NCI-H526 treated with DMSO at 0.1 percent for 48 hours (cell line): ENCODE data around the gene P2RY6.

Source experiments
- DNase-seq: peaks from one replicate; lab custom pipeline; 2025; lab: John Stamatoyannopoulos, UW

Gene P2RY6

DNA sequence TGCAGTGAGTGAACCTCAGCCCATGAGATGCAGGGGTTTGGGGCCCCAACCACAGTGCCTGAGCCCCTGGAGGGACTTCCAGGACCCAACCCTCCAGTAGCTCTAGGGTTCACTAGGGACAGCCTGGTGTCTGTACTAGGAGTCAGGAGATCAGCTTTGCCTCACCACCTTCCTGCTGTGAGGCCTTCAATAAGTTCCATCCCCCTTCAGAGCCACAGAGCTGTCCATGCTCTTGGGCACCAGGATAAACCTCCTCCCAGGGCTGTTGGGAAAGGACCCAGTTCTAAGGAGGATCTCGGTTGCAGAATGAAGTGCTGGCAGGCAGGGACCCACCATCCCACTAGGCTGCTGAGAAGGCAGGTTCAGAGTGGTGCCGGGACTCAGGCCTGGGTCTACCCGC is 45.7 kb downstream of the P2RY6 start:
- no peak for DNase-seq

DNA sequence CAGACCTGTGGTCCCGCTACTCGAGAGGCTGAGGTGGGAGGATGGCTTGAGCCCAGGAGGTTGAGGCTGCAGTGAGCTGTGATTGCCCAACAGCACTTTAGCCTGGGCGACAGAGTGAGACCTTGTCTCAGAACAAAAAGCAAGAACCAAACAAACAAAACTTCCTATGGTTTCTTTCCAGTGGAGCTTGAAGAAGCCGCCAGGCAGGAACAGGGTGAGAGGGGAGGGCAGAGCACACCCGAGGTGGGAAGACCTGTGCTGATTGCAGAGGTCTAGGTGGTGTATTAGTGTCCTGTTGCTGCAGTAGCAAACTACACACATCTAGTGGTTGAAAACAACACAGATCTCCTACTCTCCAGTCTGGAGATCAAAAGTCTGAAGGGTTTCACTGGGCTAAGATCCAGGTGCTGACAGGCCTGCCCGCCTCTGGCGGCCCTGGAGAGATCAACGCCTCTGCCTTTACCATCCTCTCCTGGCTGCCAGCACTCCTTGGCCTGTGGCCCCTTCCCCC is 46.4 kb downstream of the P2RY6 start:
- DNase-seq, result no peak

DNA sequence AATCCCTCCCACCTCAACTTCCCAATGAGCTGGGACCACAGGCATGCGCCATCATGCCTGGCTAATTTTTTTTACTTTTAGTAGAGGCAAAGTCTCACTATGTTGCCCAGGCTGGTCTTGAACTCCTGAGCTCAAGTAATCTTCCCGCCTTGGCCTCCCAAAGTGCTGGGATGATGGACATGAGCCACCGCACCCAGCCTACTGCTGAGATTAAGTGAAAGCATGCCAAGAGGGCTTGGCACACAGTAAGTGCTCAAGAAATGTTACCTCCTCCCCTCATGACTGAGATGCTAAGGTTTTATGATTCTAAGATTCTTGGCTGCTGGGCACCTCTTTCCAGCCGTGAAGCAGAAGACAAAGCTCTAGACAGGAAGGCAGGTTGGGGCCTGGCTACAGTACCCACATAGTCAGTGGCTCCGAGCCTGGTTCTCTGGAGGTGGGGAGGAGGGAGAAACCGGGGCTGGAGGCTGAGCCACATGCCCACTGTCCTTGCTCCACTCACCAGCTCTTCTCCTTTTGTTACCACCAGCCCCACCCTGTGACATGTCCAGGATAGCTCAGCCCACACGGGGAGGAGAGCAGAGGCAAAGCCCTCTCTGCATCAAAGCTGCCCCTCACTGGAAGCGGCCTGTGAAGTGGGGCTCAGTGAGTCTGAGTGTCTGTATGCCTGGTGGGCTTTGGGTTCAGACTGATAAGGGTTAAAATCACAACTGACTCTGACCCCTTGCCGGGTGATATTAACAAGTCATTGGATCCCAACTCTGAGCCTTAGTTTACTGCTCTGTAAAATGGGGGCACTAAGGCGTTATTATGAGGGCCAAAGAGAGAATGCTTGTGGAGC is 48.8 kb downstream of the P2RY6 start:
- no peak for DNase-seq

DNA sequence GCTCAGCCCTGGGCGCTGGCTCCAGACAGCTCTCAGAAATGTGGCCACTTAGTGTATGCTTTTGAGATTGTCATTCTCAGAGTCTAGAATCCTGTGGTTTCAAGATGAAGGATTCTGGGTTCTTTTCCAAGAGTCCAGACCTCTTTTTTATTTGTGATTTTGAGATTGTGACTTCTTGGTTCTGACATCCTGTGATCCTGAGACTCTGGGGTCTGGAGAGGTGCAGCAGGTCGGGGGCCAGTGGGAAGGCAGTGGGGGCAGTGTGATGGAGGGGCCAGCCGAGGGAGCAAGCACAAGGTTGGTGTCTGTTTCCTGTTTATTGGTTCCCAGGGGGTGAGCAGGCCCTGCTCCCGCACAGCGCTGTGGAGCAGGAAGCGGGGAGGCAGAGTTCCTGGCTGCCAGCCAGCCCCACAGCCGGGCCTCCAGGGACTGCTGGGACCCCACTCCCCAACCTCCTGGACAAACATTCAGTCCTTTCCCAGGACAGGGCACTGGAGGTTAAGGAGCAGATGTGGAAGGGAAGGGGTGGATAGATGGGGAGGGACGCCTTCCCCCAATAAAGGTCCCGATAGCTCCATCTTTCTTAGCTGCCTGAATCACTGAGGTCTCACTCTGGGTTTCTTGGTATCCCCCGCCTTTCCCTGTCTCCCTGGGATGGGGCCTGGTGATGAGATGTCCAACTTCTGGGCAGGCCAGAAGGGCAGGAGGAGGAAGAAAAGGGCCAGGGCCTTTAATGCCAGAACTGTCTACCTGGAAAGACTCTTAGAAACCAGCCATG is 49.7 kb downstream of the P2RY6 start:
- DNase-seq, result no peak

DNA sequence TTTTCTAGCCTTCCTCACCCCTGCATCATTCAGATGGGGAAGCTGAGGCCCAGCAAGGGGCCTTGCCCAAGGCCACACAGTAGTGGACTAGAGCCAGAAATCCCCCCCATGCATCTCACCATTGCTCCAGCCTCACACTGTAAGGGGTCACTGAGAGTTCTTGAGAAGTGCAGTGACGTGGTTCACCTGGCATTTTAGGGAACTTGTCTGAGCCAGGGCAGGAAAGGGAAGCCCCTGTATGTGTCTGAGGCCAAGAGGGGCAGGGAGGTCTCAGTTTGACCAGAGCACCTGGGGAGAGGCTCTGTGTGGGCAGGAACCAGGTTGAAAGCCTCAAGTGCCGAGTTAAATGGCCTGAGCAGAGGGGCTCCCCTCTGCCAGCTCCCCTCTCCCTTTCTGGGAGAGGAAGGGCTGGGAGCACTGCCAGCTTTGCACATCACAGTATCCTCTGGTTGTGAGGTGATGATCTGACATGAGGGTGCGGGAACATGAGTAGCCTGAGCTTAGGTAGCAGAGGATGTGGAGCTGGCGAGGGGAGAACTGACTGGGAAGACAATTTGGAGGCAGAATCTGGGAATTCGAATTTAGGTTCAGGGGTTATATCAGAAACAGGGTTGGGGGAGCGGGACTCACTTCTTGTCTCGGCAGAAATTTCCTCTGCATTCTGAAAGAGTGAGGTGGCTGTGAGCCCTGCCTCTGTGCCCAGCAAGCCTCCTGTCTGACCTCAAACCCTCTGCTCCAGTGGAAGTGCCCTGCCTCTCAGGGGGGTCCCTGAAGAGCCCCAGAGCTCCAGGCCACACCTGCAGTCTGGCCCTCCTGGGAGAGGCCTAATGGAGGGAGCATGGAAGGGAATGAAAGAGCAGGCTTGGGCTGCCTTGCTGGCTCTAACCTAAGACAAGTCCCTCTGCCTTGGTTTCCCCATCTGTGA is 50.5 kb downstream of the P2RY6 start:
- DNase-seq, result no peak

DNA sequence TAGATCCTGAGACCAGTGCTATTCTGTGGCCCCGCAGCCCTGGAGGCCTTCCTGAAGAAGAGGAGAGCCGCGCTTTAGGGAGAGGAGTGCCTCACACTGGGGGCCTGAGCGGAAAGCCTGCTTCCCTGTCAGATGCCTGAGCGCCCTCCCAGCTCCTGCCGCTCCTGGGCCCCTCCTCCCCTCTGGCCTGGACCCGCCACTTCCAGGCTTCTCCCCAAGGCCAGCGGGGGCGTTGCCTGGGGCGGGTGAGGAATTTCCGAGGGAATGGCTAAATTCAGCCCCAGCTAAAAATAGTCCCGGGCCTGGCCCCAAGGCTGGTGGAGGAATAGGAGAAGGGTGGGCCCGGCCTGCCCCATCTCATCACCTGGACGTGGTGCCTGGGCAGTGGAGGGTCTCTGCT is 51.3 kb downstream of the P2RY6 start:
- no peak for DNase-seq

DNA sequence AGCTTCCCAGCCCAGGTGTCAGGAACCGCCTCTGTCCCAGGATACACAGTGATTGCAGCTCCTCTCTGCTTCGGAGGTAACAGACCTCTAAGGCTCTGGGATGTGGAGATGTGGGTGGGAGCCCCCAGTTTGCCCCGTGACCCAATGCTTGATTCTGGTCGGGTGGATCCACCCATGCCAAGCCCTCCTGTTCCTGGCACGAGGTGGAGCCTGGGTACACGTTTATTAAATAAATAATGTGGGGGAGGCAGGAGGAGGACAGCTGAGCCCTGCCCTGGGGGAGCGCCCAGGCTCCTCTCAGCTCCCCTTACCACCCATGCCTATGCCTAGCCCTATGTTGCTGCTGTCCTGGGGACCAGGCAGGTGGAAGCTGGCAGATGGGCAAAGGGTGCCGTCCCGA is 52.0 kb downstream of the P2RY6 start:
- DNase-seq, result no peak

DNA sequence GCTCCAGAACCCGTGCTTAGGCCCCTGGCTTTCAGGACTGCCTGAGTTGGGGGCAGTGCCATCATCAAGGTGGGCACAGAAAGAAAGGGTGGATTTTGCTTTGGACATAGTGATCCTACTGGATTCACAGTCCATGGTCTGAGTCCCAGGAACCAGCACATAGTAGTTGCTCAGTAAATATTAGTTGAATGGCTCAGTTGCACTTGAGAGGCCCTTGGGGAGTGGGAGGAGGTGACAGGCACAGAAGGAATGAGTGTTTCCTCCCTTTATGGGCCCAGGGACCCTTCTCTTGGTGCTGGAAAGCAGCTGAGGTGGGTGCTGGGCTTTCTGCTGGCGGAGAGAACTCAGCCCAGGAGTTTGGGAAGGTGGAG is 52.5 kb downstream of the P2RY6 start:
- no peak for DNase-seq

DNA sequence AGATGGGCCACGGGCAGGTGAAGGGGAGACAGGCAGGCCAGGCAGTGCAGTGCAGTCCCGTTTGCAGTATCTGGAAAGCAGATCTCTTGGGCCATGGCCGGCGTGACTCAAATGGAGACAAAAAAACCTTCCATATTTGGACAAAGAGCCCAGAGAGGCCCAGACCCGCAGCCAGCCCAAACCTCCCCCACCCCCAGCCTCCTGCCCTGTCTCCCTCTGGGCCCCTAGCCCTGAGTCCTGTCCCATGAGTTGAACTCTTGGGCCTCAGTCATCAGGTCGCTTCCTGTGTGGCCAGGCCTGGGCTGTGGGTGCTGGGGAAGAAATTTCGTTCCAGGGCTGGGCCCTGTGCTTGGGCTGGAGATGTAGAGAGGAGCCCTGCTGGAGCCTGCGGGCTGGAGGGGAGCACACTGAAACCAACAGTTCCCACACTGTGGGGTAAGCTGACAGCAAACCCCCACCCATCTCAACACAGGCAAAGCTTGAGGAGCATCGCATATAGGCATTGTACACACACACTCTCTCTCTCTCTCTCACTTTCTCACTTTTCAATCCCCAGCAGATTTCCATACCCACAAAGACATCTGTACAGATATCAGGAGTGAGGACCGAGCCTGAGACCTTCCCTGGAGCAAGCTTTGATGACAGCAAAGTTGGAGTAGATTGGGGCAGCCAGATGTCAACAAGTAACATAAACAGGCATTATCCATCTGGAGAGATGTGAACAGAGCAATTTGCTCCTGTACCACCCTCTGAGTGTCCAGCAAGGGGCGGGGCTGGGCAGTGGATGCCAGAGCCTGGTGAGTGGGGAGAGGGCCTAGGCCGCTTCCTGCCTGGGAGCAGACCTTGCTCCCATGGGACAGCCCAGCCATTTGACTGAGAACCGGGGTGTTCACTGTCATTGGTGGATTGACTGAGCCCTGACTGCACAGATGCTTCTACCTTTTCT is 53.2 kb downstream of the P2RY6 start:
- DNase-seq, result no peak

DNA sequence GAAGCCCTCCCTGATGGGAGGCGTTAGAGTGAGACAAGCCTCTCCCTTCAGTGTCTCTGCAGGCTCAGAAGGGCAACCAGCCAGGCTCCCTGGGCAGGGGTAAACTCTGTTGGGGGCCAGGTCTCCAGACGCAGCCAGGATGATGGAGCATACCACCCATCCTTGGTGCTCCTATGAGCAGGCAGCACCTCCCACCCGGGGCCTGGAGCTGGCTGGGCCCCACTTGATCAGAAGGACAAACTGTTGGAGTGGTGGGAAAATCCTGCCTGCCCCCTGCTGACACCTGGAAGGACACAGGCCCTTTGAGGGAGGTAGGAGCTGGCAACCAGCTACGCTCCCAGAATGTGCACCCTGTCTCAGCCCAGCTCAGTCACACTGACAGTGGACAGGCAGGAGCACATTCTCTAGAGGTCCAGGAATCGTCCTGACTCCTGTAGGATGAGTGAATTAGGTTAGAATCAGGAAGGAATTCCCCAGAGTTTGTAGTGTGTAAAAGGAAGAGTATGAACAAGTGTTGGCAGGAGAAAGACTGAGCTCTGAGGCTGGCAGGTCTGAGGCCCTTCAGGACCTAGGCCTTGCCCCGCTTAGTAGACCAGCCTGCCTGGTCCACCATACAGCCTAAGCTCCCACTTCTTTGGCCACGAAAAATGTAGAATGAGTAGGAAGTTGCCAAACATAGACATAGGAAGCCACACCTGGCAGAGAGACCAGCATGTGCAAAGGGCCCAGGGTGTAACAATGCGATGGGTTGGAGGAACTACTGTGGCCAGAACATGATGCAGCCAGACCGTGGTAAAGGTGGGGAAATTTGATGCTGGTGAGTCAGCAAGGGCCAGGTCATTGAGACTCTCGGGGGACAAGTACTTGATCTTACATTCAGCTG is 55.0 kb downstream of the P2RY6 start:
- no peak for DNase-seq

DNA sequence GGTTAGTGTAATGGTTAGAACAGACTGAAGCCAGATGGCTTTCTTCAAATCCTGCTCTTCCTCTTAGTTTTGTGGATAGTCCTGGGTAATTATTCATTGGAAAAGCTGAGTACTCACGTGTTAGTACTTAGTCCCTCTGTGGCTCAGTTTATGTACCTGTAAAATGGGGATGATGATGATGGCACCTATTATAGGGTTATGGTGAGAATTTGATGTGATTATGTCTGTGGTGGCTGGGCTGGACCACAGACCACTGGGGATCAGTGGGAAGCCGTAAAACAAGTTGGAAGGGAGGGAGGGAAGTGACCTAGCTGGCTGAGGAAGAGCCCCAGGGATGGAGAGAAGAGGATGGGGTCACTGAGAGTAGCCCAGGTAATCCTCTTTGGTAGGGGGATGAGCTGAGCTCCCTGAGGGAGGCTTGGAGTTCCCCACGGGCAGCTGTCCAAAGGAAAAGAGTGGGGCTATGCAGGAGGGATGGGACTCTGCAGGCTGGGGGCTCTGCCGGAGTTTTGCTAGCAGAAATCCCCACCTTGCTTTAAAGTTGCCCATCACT is 55.8 kb downstream of the P2RY6 start:
- DNase-seq, result no peak

DNA sequence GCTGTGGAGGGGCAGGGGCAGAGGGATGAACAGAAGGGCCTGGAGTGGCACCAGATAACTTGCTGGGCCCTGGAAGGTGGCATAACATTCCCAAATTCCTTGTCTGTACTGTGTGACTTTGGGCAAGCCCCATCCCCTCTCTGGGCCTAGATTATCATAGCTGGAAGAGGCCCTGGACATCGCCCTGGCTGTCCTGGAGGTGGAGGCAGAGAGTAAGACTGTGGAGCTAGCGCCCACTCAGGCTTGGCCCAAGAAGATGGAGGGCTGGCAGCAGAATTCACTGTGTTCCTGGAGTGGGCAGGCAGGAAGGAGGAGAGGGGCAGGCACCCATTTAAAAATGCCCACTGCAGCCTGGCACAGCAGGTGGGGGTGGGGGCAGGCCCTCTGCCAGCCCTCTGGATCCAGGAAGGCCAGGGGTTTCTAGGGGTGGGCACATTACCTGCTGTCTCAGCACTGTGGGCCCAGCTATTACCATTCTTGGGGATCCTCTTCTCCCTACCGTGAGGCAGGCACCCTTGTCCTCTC is 58.5 kb downstream of the P2RY6 start:
- DNase-seq, result no peak

DNA sequence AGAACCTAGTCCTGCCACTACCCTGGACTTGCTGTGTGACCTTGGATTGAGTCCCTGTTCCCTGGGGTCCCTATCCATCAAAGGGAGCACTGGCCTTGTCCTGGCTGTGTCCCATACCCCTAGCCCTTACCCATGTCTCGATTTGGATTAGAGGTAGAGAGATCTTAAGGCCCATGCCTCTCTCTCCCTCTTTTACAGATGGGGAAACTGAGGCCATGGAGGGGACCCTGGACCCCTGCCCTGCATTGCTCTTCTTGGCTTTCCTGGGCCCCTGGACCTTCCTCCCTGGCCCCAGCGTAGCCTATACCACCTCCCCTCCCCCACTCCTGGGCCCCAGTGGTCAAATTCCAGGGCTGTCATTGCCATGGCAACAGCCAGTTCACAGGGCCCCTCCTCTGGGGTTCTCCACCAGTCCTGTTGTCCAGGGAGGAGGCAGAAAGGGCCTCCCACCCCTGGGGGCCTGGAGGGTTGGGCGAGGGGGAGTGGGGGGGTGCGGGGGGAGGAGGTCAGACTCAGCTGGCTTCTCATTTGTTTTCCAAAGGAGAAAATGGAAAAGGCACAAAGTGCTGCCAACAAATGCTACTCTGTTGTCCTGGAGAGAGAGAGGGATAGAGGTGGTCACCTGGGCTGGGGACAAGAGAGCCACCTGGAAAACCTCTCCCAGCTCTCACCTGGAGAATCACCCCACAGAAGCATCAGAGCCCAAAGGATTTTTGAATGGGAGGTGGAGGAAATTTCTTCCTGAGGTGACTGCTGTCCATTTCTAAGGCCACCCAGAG is 59.2 kb downstream of the P2RY6 start:
- no peak for DNase-seq

DNA sequence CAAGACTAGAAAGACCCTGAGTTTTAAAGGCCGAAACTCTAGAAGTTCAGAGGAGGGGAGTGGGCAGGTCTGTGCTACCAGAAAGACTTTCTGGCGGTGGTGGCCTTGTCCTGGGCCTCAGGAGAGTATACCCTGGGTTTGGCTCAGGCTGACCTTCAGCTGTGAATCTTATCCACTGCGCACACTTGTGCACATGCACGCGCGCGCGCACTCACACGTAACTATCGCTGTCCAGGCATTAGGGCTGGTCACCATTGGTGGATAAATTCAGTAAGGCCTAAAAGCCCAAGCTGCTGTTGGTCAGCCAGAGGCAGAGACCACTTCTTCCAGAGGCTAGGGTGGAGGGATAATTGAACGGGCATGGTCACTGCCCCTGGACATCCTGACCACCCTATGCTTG is 61.0 kb downstream of the P2RY6 start:
- no peak for DNase-seq

DNA sequence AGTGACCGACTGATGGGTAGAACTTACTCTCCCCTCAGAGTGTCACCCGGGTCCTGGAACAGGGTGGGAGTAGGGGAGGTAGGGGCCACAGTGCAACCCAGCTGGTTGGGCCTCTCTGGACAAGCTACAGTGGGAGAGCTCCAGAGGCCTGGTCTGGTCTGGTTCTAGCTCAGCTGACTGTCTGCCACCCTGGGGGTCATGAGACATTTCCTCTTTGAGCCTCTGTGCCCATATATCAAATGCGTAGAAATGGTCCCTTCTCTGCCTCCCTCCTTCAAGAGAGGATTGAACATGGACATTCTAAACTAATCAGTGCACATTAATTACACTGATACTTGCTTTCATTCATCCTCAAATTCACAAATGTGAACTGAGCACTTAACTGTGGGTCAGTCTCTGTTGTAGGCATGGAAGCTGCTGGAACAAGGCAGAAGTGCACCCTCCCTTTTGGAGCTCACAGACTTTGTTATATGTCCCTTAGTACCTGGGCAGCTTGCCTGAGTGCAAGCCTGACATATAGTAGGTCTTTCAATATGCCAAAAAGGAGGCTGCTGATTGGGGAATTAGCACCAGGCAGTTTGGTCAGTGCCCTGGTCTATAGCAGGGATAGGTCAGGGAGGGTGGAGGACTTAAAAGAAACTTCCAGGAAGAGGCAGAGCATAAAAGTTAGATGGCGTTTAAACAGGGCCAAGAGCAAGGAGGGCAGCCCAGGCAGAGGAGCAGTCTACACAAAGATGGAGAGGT is 61.7 kb downstream of the P2RY6 start:
- DNase-seq, result no peak

DNA sequence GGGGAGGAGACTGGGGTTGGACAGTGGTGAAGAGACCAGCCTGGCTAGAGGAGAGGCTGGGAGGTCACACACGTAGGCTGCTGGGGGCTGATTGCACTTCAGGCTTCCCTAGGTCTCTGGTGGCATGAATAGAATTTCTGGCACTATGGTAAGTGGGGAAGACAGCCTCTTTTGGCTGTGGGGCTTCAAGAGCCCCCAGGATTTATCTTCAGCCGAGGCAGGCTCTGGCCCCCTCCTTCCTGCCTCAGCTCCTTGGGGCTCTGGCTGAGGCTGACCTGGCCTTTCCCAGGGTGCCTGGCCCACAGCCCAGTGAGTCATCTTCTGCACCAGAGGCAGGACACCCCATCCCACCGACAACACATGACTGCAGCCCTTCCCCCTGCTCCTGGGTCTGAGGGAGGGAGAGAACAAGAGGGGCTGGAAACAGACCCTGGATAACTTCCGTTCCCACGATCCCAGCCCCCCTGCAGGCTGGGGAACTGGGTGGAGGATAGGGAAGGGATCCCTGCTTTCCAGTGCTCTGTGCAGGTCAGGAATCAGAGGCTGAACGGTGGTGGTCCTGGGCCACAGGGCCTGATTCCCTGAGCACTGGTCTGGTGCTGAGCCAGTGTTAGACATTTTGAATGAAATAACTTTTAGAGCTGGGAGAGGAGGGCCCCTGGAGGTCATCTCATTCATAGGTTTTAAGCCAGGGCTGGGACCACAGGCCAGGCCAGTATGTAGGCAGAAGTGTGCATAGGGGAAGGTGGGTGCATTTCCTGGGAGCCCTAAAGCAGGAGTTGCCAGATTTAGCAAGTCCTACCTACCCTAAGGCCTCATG is 62.5 kb downstream of the P2RY6 start:
- no peak for DNase-seq
